IMR-90 (cell line): ENCODE data around the gene COL4A2. TPM values are rescaled to one million over a fixed set of nuclear protein-coding genes. Genes with fewer than 3 reads are reported as not detected.
A peak's percentile ranks its signal among the peaks of the same experiment; 100 is the strongest.

Source experiments
- ATAC-seq: fragments of 200-7000 bp; cut with Tn5 transposase; 2 replicates; pipeline ENCODE4 v1.9.1; 2020; ENCODE audit warnings: low read depth, mild to moderate bottlenecking, moderate library complexity
- BruUV-seq: library from RNA; stranded (reverse); fragments of 400-500 nt; replicated peaks from 2 replicates; lab custom pipeline; 2021; lab: Mats Ljungman, UMichigan
- CTCF ChIA-PET: fragments of 300-600 bp; formaldehyde crosslinking; extraction: SDS; loops from one replicate; lab custom pipeline; 2021; ENCODE audit warnings: antibody characterized with exemption; lab: Yijun Ruan, JAX
- POLR2A ChIA-PET: fragments of 300-600 bp; sonication (Branson Sonifier 250); formaldehyde crosslinking; loops from one replicate; lab custom pipeline; 2022; ENCODE audit warnings: antibody characterized with exemption; ENCODE audit not compliant: unreplicated experiment; lab: Charles Lee
- DNase-seq: peaks from one replicate; pipeline ENCODE4 v3.0.0; 2013
- H2AFZ ChIP-seq: replicated peaks from 2 replicates; pipeline ENCODE3; 2013; ENCODE audit warnings: low read length, mild to moderate bottlenecking; ENCODE audit not compliant: poor library complexity
- H2AK5ac ChIP-seq: 2 replicates; pipeline ENCODE4 v1.6.1; 2013; ENCODE audit warnings: low read depth, low read length, inconsistent platforms
- H2AK9ac ChIP-seq: replicated peaks from 2 replicates; pipeline ENCODE3; 2013; ENCODE audit warnings: mild to moderate bottlenecking, low read depth, low read length, moderate library complexity; ENCODE audit not compliant: poor library complexity
- H2BK120ac ChIP-seq: 2 replicates; pipeline ENCODE4 v1.6.1; 2013; ENCODE audit warnings: low read depth, low read length, inconsistent platforms
- H2BK15ac ChIP-seq: 3 replicates; pipeline ENCODE4 v1.6.1; 2013; ENCODE audit warnings: low read depth, low read length, inconsistent platforms
- H2BK20ac ChIP-seq: 2 replicates; pipeline ENCODE4 v1.6.1; 2013; ENCODE audit warnings: low read depth, mild to moderate bottlenecking, inconsistent platforms, low read length, moderate library complexity
- H2BK5ac ChIP-seq: 2 replicates; pipeline ENCODE4 v1.6.1; 2013; ENCODE audit warnings: mild to moderate bottlenecking, low read depth, low read length, inconsistent platforms; ENCODE audit not compliant: poor library complexity, severe bottlenecking
- H3K14ac ChIP-seq: replicated peaks from 2 replicates; pipeline ENCODE4 v1.6.1; 2013; ENCODE audit warnings: low read depth, low read length, inconsistent platforms
- H3K18ac ChIP-seq: 2 replicates; pipeline ENCODE4 v1.6.1; 2013; ENCODE audit warnings: low read depth, low read length, control low read depth
- H3K23ac ChIP-seq: 2 replicates; pipeline ENCODE4 v1.6.1; 2013; ENCODE audit warnings: low read depth, low read length, inconsistent platforms
- H3K27ac ChIP-seq: 2 replicates; pipeline ENCODE4 v1.5.1; 2013; ENCODE audit warnings: mild to moderate bottlenecking, control low read depth, low read length; ENCODE audit not compliant: insufficient read depth
- H3K27me3 ChIP-seq: 2 replicates; pipeline ENCODE4 v1.6.1; 2013; ENCODE audit warnings: low read length; ENCODE audit not compliant: control insufficient read depth, insufficient read depth
- H3K36me3 ChIP-seq: 2 replicates; pipeline ENCODE4 v1.6.1; 2013; ENCODE audit warnings: low read length, mixed read lengths; ENCODE audit not compliant: control insufficient read depth, insufficient read depth
- H3K4ac ChIP-seq: 2 replicates; pipeline ENCODE4 v1.6.1; 2013; ENCODE audit warnings: low read depth, low read length, inconsistent platforms
- H3K4me1 ChIP-seq: 2 replicates; pipeline ENCODE4 v1.6.1; 2013; ENCODE audit warnings: low read length, mixed read lengths; ENCODE audit not compliant: control insufficient read depth, insufficient read depth
- H3K4me2 ChIP-seq: 2 replicates; pipeline ENCODE4 v1.6.1; 2013; ENCODE audit warnings: low read depth, mild to moderate bottlenecking, control low read depth, low read length, moderate library complexity
- H3K4me3 ChIP-seq: 2 replicates; pipeline ENCODE4 v1.5.1; 2013; ENCODE audit warnings: low read depth, mild to moderate bottlenecking, control low read depth, low read length, moderate library complexity; ENCODE audit not compliant: insufficient read depth
- H3K56ac ChIP-seq: 2 replicates; pipeline ENCODE4 v1.6.1; 2013; ENCODE audit warnings: low read length, inconsistent platforms; ENCODE audit not compliant: insufficient read depth; ENCODE audit errors: extremely low read depth
- H3K79me1 ChIP-seq, 2 experiments: 2 replicates each; pipeline ENCODE4 v1.6.1; 2013; ENCODE audit warnings: low read length in 2 of 2, inconsistent platforms in 1 of 2, low read depth in 1 of 2
- H3K9ac ChIP-seq: 2 replicates; pipeline ENCODE4 v1.6.1; 2013; ENCODE audit warnings: low read depth, low read length, control low read depth
- H3K9me1 ChIP-seq: 2 replicates; pipeline ENCODE4 v1.6.1; 2013; ENCODE audit warnings: low read length, inconsistent platforms; ENCODE audit not compliant: insufficient read depth
- H3K9me3 ChIP-seq: 2 replicates; pipeline ENCODE4 v1.6.1; 2013; ENCODE audit warnings: low read length; ENCODE audit not compliant: control insufficient read depth, insufficient read depth
- H4K20me1 ChIP-seq: 2 replicates; pipeline ENCODE4 v1.6.1; 2013; ENCODE audit warnings: low read length, inconsistent platforms; ENCODE audit not compliant: insufficient read depth
- H4K5ac ChIP-seq: 2 replicates; pipeline ENCODE4 v1.6.1; 2013; ENCODE audit warnings: mild to moderate bottlenecking, low read depth, low read length, control low read depth
- H4K8ac ChIP-seq, 2 experiments: 2 replicates each; pipeline ENCODE4 v1.6.1; 2013; ENCODE audit warnings: low read depth in 2 of 2, low read length in 2 of 2, control low read depth in 1 of 2, inconsistent platforms in 1 of 2
- H4K91ac ChIP-seq: 2 replicates; pipeline ENCODE4 v1.6.1; 2013; ENCODE audit warnings: low read depth, low read length, inconsistent platforms; ENCODE audit not compliant: insufficient read depth
- BHLHE40 ChIP-seq: fragments of 150-350 bp; IDR thresholded peaks from 2 replicates; pipeline ENCODE4 v1.6.1; 2016; ENCODE audit warnings: mild to moderate bottlenecking, low read depth, low read length
- CEBPB ChIP-seq: IDR thresholded peaks from 2 replicates; pipeline ENCODE4 v1.6.1; 2012; ENCODE audit warnings: low read depth, low read length, improper control_type of control experiment
- CHD1 ChIP-seq: IDR thresholded peaks from 2 replicates; pipeline ENCODE4 v1.6.1; 2012; ENCODE audit warnings: low read depth, low read length, improper control_type of control experiment
- CTCF ChIP-seq: conservative IDR thresholded peaks from 2 replicates; pipeline ENCODE4 v1.5.1; 2012; ENCODE audit warnings: mild to moderate bottlenecking, low read depth, low read length, improper control_type of control experiment
- ELK1 ChIP-seq: fragments of 150-350 bp; IDR thresholded peaks from 2 replicates; pipeline ENCODE4 v1.6.1; 2016; ENCODE audit warnings: low read depth, mild to moderate bottlenecking, low read length, moderate library complexity, borderline replicate concordance
- FOS ChIP-seq: fragments of 150-350 bp; IDR thresholded peaks from 2 replicates; pipeline ENCODE4 v1.6.1; 2016; ENCODE audit warnings: low read depth, low read length
- MAFK ChIP-seq: IDR thresholded peaks from 2 replicates; pipeline ENCODE4 v1.6.1; 2012; ENCODE audit warnings: low read depth, low read length, improper control_type of control experiment
- MAZ ChIP-seq: IDR thresholded peaks from 2 replicates; pipeline ENCODE4 v1.6.1; 2012; ENCODE audit warnings: low read depth, mild to moderate bottlenecking, low read length, improper control_type of control experiment, moderate library complexity, borderline replicate concordance
- MXI1 ChIP-seq: IDR thresholded peaks from 2 replicates; pipeline ENCODE4 v1.6.1; 2012; ENCODE audit warnings: low read depth, mild to moderate bottlenecking, low read length, moderate library complexity, borderline replicate concordance
- NFE2L2 ChIP-seq: fragments of 150-350 bp; IDR thresholded peaks from 2 replicates; pipeline ENCODE4 v1.6.1; 2016; ENCODE audit warnings: low read depth, mild to moderate bottlenecking, low read length
- POLR2A ChIP-seq: IDR thresholded peaks from 2 replicates; pipeline ENCODE4 v1.6.1; 2012; ENCODE audit warnings: mild to moderate bottlenecking, low read depth, low read length
- RAD21 ChIP-seq: IDR thresholded peaks from 2 replicates; pipeline ENCODE4 v1.6.1; 2012; ENCODE audit warnings: low read length, improper control_type of control experiment
- RCOR1 ChIP-seq: IDR thresholded peaks from 2 replicates; pipeline ENCODE4 v1.6.1; 2012; ENCODE audit warnings: mild to moderate bottlenecking, low read length, improper control_type of control experiment; ENCODE audit not compliant: insufficient replicate concordance
- RFX5 ChIP-seq: IDR thresholded peaks from 2 replicates; pipeline ENCODE4 v1.8.0; 2012; ENCODE audit warnings: low read depth, mild to moderate bottlenecking, low read length, moderate library complexity
- SMC3 ChIP-seq: fragments of 150-350 bp; IDR thresholded peaks from 2 replicates; pipeline ENCODE4 v1.6.1; 2016; ENCODE audit warnings: low read depth, mild to moderate bottlenecking, antibody characterized with exemption, low read length, moderate library complexity
- USF2 ChIP-seq: fragments of 150-350 bp; IDR thresholded peaks from 2 replicates; pipeline ENCODE4 v1.6.1; 2017; ENCODE audit warnings: mild to moderate bottlenecking, antibody characterized with exemption, low read length, low read depth
- WGBS, 2 experiments: methylation state at CpG; one replicate each; pipeline versions ENCODE4 v1.1.5 to v1.1.7; 2013; ENCODE audit warnings: missing lambda C conversion rate in 2 of 2; ENCODE audit not compliant: insufficient read length in 1 of 2; ENCODE audit errors: extremely low coverage in 2 of 2; 5-methylcytosine and 5-hydroxymethylcytosine counted together
- dilution Hi-C: fragments of 300-500 bp; cut with HindIII; formaldehyde crosslinking; loops from one replicate; pipeline ENCODE4 v1.14.3; 2018; ENCODE audit warnings: low sequenced_read_pairs; ENCODE audit not compliant: unreplicated experiment
- in situ Hi-C: fragments of 300-500 bp; cut with MboI; formaldehyde crosslinking; loops from 3 replicates; pipeline ENCODE4 v1.14.3; 2019; ENCODE audit warnings: low sequenced_read_pairs, inconsistent platforms, mixed read lengths
- intact Hi-C: fragments of 100-400 bp; cut with micrococcal nuclease; formaldehyde crosslinking; loops from 2 replicates; pipeline ENCODE4 v1.10.0; 2022
- polyA plus RNA-seq, 3 experiments: library from polyadenylated mRNA; depleted of rRNA; stranded (reverse); fragments of >200 nt; gene quantifications; 2 replicates each; pipeline ENCODE4 v1.2.3, GENCODE V29; 2012; ENCODE audit warnings: low replicate concordance in 1 of 3
- total RNA-seq: library from RNA; depleted of rRNA; stranded (reverse); fragments of >200 nt; gene quantifications from 2 replicates; pipeline ENCODE4 v1.2.3, GENCODE V29; 2012

COL4A2 gene
- total and polyA plus RNA-seq, 2 of the 4 experiments (the other 2 are of a cell fraction): 90.7 to 457 TPM

GRCh38 chr13:110281736-110282135 lies 25.3 kb upstream of the COL4A2 start:
- H3K56ac ChIP-seq: no peak overlapping the region
- no TSS peak for BruUV-seq
- no peak overlapping the region for H2AK9ac ChIP-seq
- H3K4ac ChIP-seq: no peak overlapping the region
- no peak overlapping the region for H2AK5ac ChIP-seq
- TF ChIP-seq NFE2L2 (no peak), MXI1 (no peak), FOS (no peak), BHLHE40 (no peak), ELK1 (no peak), CHD1 (no peak), RFX5 (no peak), CEBPB (no peak), RCOR1 (no peak), SMC3 (no peak), CTCF (no peak), MAZ (no peak), RAD21 (no peak), MAFK (no peak), USF2 (no peak), POLR2A (no peak)
- no peak overlapping the region for H3K9ac ChIP-seq
- in situ Hi-C loops (no loop called here), intact Hi-C loops (no loop called here), dilution Hi-C loops (no loop called here)
- no peak overlapping the region for H4K5ac ChIP-seq
- H2BK120ac ChIP-seq: no peak overlapping the region
- no peak overlapping the region for H3K14ac ChIP-seq
- H3K9me1 ChIP-seq: peaks cover 55% of the 10 kb centered on the region
- H3K18ac ChIP-seq: no peak overlapping the region
- H2BK15ac ChIP-seq: no peak overlapping the region
- H3K4me3 ChIP-seq: no peak overlapping the region
- ATAC-seq (no peak), DNase-seq (no peak)
- CTCF ChIA-PET: interaction anchor here (0.5 to 0.6 kb wide), 2 partner anchors 14 to 36 kb away, joined by 3 read pairs; no protein-coding TSS in a partner anchor
- 0 out of 2 replicates have a peak overlapping the region, but pooled peaks have one; percentile 28 for H3K23ac ChIP-seq
- WGBS, 2 experiments: 93% methylated on average over 3 of the region's 5 CpGs; no CpG with 5 or more reads in 1 of the 2 experiments
- H2AFZ ChIP-seq: no peak overlapping the region
- no peak overlapping the region for H3K27ac ChIP-seq
- no peak overlapping the region for H2BK5ac ChIP-seq
- no peak overlapping the region for H4K91ac ChIP-seq
- POLR2A ChIA-PET: no interaction called here
- no peak overlapping the region for H4K8ac ChIP-seq
- H3K27me3 ChIP-seq: no peaks in the 10 kb centered on the region
- H3K9me3 ChIP-seq: no peaks in the 10 kb centered on the region
- peaks cover 26% of the 10 kb centered on the region for H3K4me1 ChIP-seq
- H3K36me3 ChIP-seq: peaks cover 34% of the 10 kb centered on the region
- peaks cover 29 to 92% of the 10 kb centered on the region in 2 experiments for H3K79me1 ChIP-seq
- peaks cover 96% of the 10 kb centered on the region for H4K20me1 ChIP-seq
- no peak overlapping the region for H2BK20ac ChIP-seq
- H3K4me2 ChIP-seq: no peak overlapping the region
